ENCODE measurements around the gene EPHA6.

- no peak for TF ChIP-seq CTCF (IDR thresholded peaks at IDR 0.05; ENCODE audit: borderline replicate concordance, extremely low read depth, low read length, poor library complexity, severe bottlenecking)
- TF ChIP-seq EZH2 (IDR thresholded peaks at IDR 0.05; ENCODE audit: borderline replicate concordance, low read depth, low read length, severe bottlenecking), result no peak
Observed at GRCh38 chr3:97705764-97706163, 891.4 kb downstream of the EPHA6 start.

Measured in DND-41 (cell line).